MG63 (cell line): ENCODE results near the gene FBN1. TPM values are rescaled to one million over a fixed set of nuclear protein-coding genes. Genes with fewer than 3 reads are reported as not detected.

Experiments
- DNase-seq: peaks from one replicate; pipeline ENCODE4 v3.0.0-alpha.2; 2020
- H3K27me3 ChIP-seq: fragments of 250-450 bp; sonication (Bioruptor Pico); 2 replicates; pipeline ENCODE4 v1.5.1; 2020; ENCODE audit warnings: mild to moderate bottlenecking, moderate library complexity
- H3K36me3 ChIP-seq: fragments of 250-450 bp; sonication (Bioruptor Pico); 2 replicates; pipeline ENCODE4 v1.5.1; 2020; ENCODE audit warnings: mild to moderate bottlenecking, moderate library complexity
- H3K4me3 ChIP-seq: fragments of 250-450 bp; sonication (Bioruptor Pico); 2 replicates; pipeline ENCODE4 v1.5.1; 2020; ENCODE audit warnings: mild to moderate bottlenecking, moderate library complexity
- H3K9me3 ChIP-seq: fragments of 250-450 bp; sonication (Bioruptor Pico); 2 replicates; pipeline ENCODE4 v1.5.1; 2020; ENCODE audit warnings: mild to moderate bottlenecking, moderate library complexity
- total RNA-seq: library from RNA; depleted of rRNA; stranded (reverse); fragments of >200 nt; shearing (Covaris generic); gene quantifications from 2 replicates; pipeline ENCODE4 v1.2.3, GENCODE V29; 2014; ENCODE audit warnings: low replicate concordance

FBN1 gene
- total RNA-seq, 1 experiment from 2014 or later: 179 TPM

- Histone ChIP-seq H3K9me3 (no peaks in the 10 kb centered on the region), H3K27me3 (no peaks in the 10 kb centered on the region), H3K4me3 (no peak overlapping the region), H3K36me3 (peaks cover 88% of the 10 kb centered on the region)
- no peak for DNase-seq
These were observed 65.4 kb downstream of the FBN1 start for GRCh38 chr15:48579945-48580671.

GRCh38 chr15:48578965-48579364 is 66.5 kb downstream of the FBN1 start:
- H3K4me3 ChIP-seq: no peak overlapping the region
- no peaks in the 10 kb centered on the region for H3K27me3 ChIP-seq
- H3K9me3 ChIP-seq: no peaks in the 10 kb centered on the region
- peaks cover 86% of the 10 kb centered on the region for H3K36me3 ChIP-seq
- DNase-seq: no peak

- H3K27me3 ChIP-seq: no peaks in the 10 kb centered on the region
- DNase-seq: no peak
- H3K36me3 ChIP-seq: peaks cover 82% of the 10 kb centered on the region
- H3K9me3 ChIP-seq: no peaks in the 10 kb centered on the region
- H3K4me3 ChIP-seq: no peak overlapping the region
These were observed 68.0 kb downstream of the FBN1 start for GRCh38 chr15:48577469-48577868.

- H3K4me3 ChIP-seq: no peak overlapping the region
- H3K9me3 ChIP-seq: no peaks in the 10 kb centered on the region
- no peak for DNase-seq
- H3K27me3 ChIP-seq: no peaks in the 10 kb centered on the region
- peaks cover 78% of the 10 kb centered on the region for H3K36me3 ChIP-seq
These were observed 71.3 kb downstream of the FBN1 start for GRCh38 chr15:48574187-48574586.

GRCh38 chr15:48573780-48574179 is 71.7 kb downstream of the FBN1 start:
- peaks cover 77% of the 10 kb centered on the region for H3K36me3 ChIP-seq
- H3K27me3 ChIP-seq: no peaks in the 10 kb centered on the region
- no peak for DNase-seq
- no peak overlapping the region for H3K4me3 ChIP-seq
- no peaks in the 10 kb centered on the region for H3K9me3 ChIP-seq

- no peak for DNase-seq
- no peaks in the 10 kb centered on the region for H3K9me3 ChIP-seq
- no peak overlapping the region for H3K4me3 ChIP-seq
- H3K27me3 ChIP-seq: no peaks in the 10 kb centered on the region
- peaks cover 78% of the 10 kb centered on the region for H3K36me3 ChIP-seq
These were observed 72.7 kb downstream of the FBN1 start for GRCh38 chr15:48572823-48573222.

- Histone ChIP-seq H3K4me3 (no peak overlapping the region), H3K36me3 (peaks cover 70% of the 10 kb centered on the region), H3K9me3 (no peaks in the 10 kb centered on the region), H3K27me3 (no peaks in the 10 kb centered on the region)
- DNase-seq: no peak
These were observed 74.0 kb downstream of the FBN1 start for GRCh38 chr15:48571510-48571909.

- Histone ChIP-seq H3K4me3 (no peak overlapping the region), H3K27me3 (no peaks in the 10 kb centered on the region), H3K36me3 (peaks cover 63% of the 10 kb centered on the region), H3K9me3 (no peaks in the 10 kb centered on the region)
- no peak for DNase-seq
These were observed 74.7 kb downstream of the FBN1 start for GRCh38 chr15:48570822-48571221.

- DNase-seq: no peak
These were observed 75.8 kb downstream of the FBN1 start for GRCh38 chr15:48569591-48570302.

GRCh38 chr15:48566668-48567067 is 78.8 kb downstream of the FBN1 start:
- peaks cover 45% of the 10 kb centered on the region for H3K36me3 ChIP-seq

More at GRCh38 chr15:48569591-48570302, 75.8 kb downstream of the FBN1 start:
- Histone ChIP-seq H3K36me3 (peaks cover 53% of the 10 kb centered on the region), H3K4me3 (no peak overlapping the region), H3K9me3 (no peaks in the 10 kb centered on the region), H3K27me3 (no peaks in the 10 kb centered on the region)

GRCh38 chr15:48565560-48566482 is 79.7 kb downstream of the FBN1 start:
- H3K9me3 ChIP-seq: no peaks in the 10 kb centered on the region
- DNase-seq: peak; percentile 71
- H3K4me3 ChIP-seq: no peak overlapping the region
- no peaks in the 10 kb centered on the region for H3K27me3 ChIP-seq
- H3K36me3 ChIP-seq: peaks cover 40% of the 10 kb centered on the region

More at GRCh38 chr15:48566668-48567067, 78.8 kb downstream of the FBN1 start:
- Histone ChIP-seq H3K9me3 (no peaks in the 10 kb centered on the region), H3K27me3 (no peaks in the 10 kb centered on the region), H3K4me3 (no peak overlapping the region)
- DNase-seq: peak; percentile 56

- Histone ChIP-seq H3K4me3 (no peak overlapping the region), H3K9me3 (no peaks in the 10 kb centered on the region), H3K36me3 (peaks cover 29% of the 10 kb centered on the region), H3K27me3 (no peaks in the 10 kb centered on the region)
- no peak for DNase-seq
These were observed 80.8 kb downstream of the FBN1 start for GRCh38 chr15:48564690-48565089.

- no peaks in the 10 kb centered on the region for H3K27me3 ChIP-seq
- no peaks in the 10 kb centered on the region for H3K9me3 ChIP-seq
- H3K36me3 ChIP-seq: peaks cover 23% of the 10 kb centered on the region
- no peak overlapping the region for H3K4me3 ChIP-seq
- DNase-seq: no peak
These were observed 81.6 kb downstream of the FBN1 start for GRCh38 chr15:48563934-48564333.

- no peak for DNase-seq
- no peaks in the 10 kb centered on the region for H3K27me3 ChIP-seq
- no peaks in the 10 kb centered on the region for H3K9me3 ChIP-seq
- no peak overlapping the region for H3K4me3 ChIP-seq
- H3K36me3 ChIP-seq: peaks cover 42% of the 10 kb centered on the region
These were observed 85.0 kb downstream of the FBN1 start for GRCh38 chr15:48560321-48561051.

GRCh38 chr15:48559285-48559684 is 86.2 kb downstream of the FBN1 start:
- Histone ChIP-seq H3K36me3 (peaks cover 52% of the 10 kb centered on the region), H3K9me3 (no peaks in the 10 kb centered on the region), H3K27me3 (no peaks in the 10 kb centered on the region), H3K4me3 (no peak overlapping the region)
- DNase-seq: peak; percentile 80

- Histone ChIP-seq H3K9me3 (no peaks in the 10 kb centered on the region), H3K36me3 (peaks cover 55% of the 10 kb centered on the region), H3K27me3 (no peaks in the 10 kb centered on the region), H3K4me3 (no peak overlapping the region)
- no peak for DNase-seq
These were observed 87.3 kb downstream of the FBN1 start for GRCh38 chr15:48558226-48558625.
